HL-60 (cell line): ENCODE measurements around the gene NEURL1.
A peak's percentile ranks its signal among the peaks of the same experiment; 100 is the strongest.

ENCODE experiments used
- GABPA ChIP-seq: IDR thresholded peaks from 2 replicates; pipeline ENCODE4 v1.6.1; 2012; ENCODE audit warnings: low read depth
- POLR2AphosphoS5 ChIP-seq: IDR thresholded peaks from 2 replicates; pipeline ENCODE4 v1.6.1; 2012; ENCODE audit warnings: low read depth
- SPI1 ChIP-seq: IDR thresholded peaks from 2 replicates; pipeline ENCODE4 v1.6.1; 2012; ENCODE audit warnings: low read depth, mild to moderate bottlenecking, borderline replicate concordance
- TF ChIP-seq, protein P1 (sequence below): IDR thresholded peaks from one replicate; pipeline ENCODE4 v1.5.1; 2011; ENCODE audit warnings: low read length, control low read depth, inconsistent platforms; ENCODE audit not compliant: insufficient read depth
- TF ChIP-seq, protein P2 (sequence below): IDR thresholded peaks from 2 replicates; pipeline ENCODE4 v1.6.1; 2012; ENCODE audit warnings: low read depth; ENCODE audit not compliant: insufficient replicate concordance

DNA sequence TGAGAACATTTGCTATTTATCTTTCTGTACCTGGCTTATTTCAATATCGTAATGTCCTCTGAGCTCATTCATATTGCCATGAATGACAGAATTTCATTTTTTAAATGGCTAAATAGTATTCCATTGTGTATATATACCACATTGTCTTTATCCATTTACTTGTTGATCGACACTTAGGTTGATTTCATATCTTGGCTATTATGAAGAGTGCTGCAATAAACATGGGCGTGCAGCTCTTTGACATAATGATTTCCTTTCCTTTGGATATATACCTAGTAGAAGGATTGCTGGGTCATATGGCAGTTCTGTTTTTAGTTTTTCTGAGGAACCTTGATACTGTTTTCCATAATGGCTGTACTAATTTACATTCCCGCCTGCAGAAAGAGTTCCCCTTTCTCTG is 30.2 kb downstream of the NEURL1 start:
- TF ChIP-seq, protein P1, sequence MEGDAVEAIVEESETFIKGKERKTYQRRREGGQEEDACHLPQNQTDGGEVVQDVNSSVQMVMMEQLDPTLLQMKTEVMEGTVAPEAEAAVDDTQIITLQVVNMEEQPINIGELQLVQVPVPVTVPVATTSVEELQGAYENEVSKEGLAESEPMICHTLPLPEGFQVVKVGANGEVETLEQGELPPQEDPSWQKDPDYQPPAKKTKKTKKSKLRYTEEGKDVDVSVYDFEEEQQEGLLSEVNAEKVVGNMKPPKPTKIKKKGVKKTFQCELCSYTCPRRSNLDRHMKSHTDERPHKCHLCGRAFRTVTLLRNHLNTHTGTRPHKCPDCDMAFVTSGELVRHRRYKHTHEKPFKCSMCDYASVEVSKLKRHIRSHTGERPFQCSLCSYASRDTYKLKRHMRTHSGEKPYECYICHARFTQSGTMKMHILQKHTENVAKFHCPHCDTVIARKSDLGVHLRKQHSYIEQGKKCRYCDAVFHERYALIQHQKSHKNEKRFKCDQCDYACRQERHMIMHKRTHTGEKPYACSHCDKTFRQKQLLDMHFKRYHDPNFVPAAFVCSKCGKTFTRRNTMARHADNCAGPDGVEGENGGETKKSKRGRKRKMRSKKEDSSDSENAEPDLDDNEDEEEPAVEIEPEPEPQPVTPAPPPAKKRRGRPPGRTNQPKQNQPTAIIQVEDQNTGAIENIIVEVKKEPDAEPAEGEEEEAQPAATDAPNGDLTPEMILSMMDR = no peak
- TF ChIP-seq, protein P2, sequence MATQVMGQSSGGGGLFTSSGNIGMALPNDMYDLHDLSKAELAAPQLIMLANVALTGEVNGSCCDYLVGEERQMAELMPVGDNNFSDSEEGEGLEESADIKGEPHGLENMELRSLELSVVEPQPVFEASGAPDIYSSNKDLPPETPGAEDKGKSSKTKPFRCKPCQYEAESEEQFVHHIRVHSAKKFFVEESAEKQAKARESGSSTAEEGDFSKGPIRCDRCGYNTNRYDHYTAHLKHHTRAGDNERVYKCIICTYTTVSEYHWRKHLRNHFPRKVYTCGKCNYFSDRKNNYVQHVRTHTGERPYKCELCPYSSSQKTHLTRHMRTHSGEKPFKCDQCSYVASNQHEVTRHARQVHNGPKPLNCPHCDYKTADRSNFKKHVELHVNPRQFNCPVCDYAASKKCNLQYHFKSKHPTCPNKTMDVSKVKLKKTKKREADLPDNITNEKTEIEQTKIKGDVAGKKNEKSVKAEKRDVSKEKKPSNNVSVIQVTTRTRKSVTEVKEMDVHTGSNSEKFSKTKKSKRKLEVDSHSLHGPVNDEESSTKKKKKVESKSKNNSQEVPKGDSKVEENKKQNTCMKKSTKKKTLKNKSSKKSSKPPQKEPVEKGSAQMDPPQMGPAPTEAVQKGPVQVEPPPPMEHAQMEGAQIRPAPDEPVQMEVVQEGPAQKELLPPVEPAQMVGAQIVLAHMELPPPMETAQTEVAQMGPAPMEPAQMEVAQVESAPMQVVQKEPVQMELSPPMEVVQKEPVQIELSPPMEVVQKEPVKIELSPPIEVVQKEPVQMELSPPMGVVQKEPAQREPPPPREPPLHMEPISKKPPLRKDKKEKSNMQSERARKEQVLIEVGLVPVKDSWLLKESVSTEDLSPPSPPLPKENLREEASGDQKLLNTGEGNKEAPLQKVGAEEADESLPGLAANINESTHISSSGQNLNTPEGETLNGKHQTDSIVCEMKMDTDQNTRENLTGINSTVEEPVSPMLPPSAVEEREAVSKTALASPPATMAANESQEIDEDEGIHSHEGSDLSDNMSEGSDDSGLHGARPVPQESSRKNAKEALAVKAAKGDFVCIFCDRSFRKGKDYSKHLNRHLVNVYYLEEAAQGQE = no peak
- TF ChIP-seq POLR2AphosphoS5 = no peak
- TF ChIP-seq SPI1 = 0 out of 2 replicates have a peak, but pooled peaks have one; percentile 6
- no peak for TF ChIP-seq GABPA
